Panc1 (cell line): Measurements from ENCODE around the gene ZFR2. TPM values are rescaled to one million over a fixed set of nuclear protein-coding genes. Genes with fewer than 3 reads are reported as not detected.

Experiments
- ATAC-seq: fragments of 200-7000 bp; cut with Tn5 transposase; 2 replicates; pipeline ENCODE4 v1.9.1; 2020; ENCODE audit warnings: mild to moderate bottlenecking, moderate library complexity
- BruUV-seq: library from RNA; stranded (reverse); fragments of 400-500 nt; replicated peaks from 2 replicates; lab custom pipeline; 2021; lab: Mats Ljungman, UMichigan
- CTCF ChIA-PET: fragments of 300-600 bp; sonication (Branson Sonifier 250); formaldehyde crosslinking; loops from one replicate; lab custom pipeline; 2022; ENCODE audit warnings: antibody characterized with exemption; lab: Charles Lee
- POLR2A ChIA-PET: fragments of 300-600 bp; sonication (Branson Sonifier 250); formaldehyde crosslinking; loops from one replicate; lab custom pipeline; 2022; ENCODE audit warnings: antibody characterized with exemption; lab: Charles Lee
- DNase-seq: peaks from one replicate; pipeline ENCODE4 v3.0.0-alpha.2; 2010; ENCODE audit warnings: low read depth, low spot score
- H3K27ac ChIP-seq: 2 replicates; pipeline ENCODE4 v1.5.1; 2011; ENCODE audit warnings: mild to moderate bottlenecking, low read length, inconsistent platforms
- H3K27me3 ChIP-seq: fragments of 200-500 bp; sonication (Bioruptor generic); 2 replicates; pipeline ENCODE4 v1.6.0; 2014; ENCODE audit warnings: low read length, inconsistent platforms; ENCODE audit not compliant: control insufficient read depth, insufficient read depth
- H3K36me3 ChIP-seq: fragments of 200-500 bp; sonication (Bioruptor generic); 2 replicates; pipeline ENCODE4 v1.5.1; 2014; ENCODE audit warnings: inconsistent platforms, mild to moderate bottlenecking, low read length, moderate library complexity; ENCODE audit not compliant: control insufficient read depth, insufficient read depth
- H3K4me1 ChIP-seq: 2 replicates; pipeline ENCODE4 v1.5.1; 2011; ENCODE audit warnings: inconsistent platforms, mild to moderate bottlenecking, low read length, moderate library complexity; ENCODE audit not compliant: control insufficient read depth, insufficient read depth
- H3K4me3 ChIP-seq, 2 experiments: 2 replicates each; pipeline ENCODE4 v1.5.1; 2011 to 2012; ENCODE audit warnings: low read depth in 2 of 2, low read length in 2 of 2, mild to moderate bottlenecking in 2 of 2, inconsistent platforms in 1 of 2, moderate library complexity in 1 of 2
- H3K9me3 ChIP-seq: fragments of 200-500 bp; sonication (Bioruptor generic); 2 replicates; pipeline ENCODE4 v1.5.1; 2014; ENCODE audit warnings: low read depth, mild to moderate bottlenecking, inconsistent platforms, low read length, moderate library complexity; ENCODE audit not compliant: control insufficient read depth, insufficient read depth
- CTCF ChIP-seq: fragments of 450-650 bp; IDR thresholded peaks from 2 replicates; pipeline ENCODE4 v1.5.1; 2017; ENCODE audit warnings: mild to moderate bottlenecking
- POLR2AphosphoS5 ChIP-seq: IDR thresholded peaks from 2 replicates; pipeline ENCODE4 v1.6.1; 2012; ENCODE audit warnings: mild to moderate bottlenecking, low read depth, low read length, moderate library complexity
- REST ChIP-seq, 2 experiments: IDR thresholded peaks; 2 replicates each; pipeline ENCODE4 v1.6.1; 2011 to 2012; ENCODE audit warnings: low read depth in 2 of 2, control low read depth in 1 of 2, low read length in 1 of 2, mild to moderate bottlenecking in 1 of 2, moderate library complexity in 1 of 2; ENCODE audit not compliant: insufficient read depth in 1 of 2
- SIN3A ChIP-seq: IDR thresholded peaks from 2 replicates; pipeline ENCODE4 v1.6.1; 2012; ENCODE audit warnings: low read depth, mild to moderate bottlenecking, low read length, moderate library complexity, borderline replicate concordance; ENCODE audit not compliant: insufficient read depth
- TCF7L2 ChIP-seq: IDR thresholded peaks from 2 replicates; pipeline ENCODE4 v1.6.1; 2011; ENCODE audit warnings: mild to moderate bottlenecking, low read depth, low read length, inconsistent platforms
- in situ Hi-C: cut with HindIII; loops from 2 replicates; pipeline ENCODE4 v1.10.0; 2016; ENCODE audit warnings: low sequenced_read_pairs, low pct_unique_long_range_greater_than_20kb
- intact Hi-C: fragments of 100-400 bp; cut with micrococcal nuclease; formaldehyde crosslinking; loops from one replicate; pipeline ENCODE4 v1.10.0; 2022; ENCODE audit not compliant: unreplicated experiment
- total RNA-seq: library from RNA; stranded (reverse); gene quantifications from one replicate; pipeline ENCODE4 v1.2.1, GENCODE V29; 2021; ENCODE audit not compliant: unreplicated experiment

ZFR2 gene
- total RNA-seq, 1 experiment from 2014 or later: 0.74 TPM

GRCh38 chr19:3827306-3827705 lies 41.5 kb downstream of the ZFR2 start:
- Histone ChIP-seq H3K36me3 (no peaks in the 10 kb centered on the region), H3K27ac (no peak overlapping the region), H3K27me3 (no peaks in the 10 kb centered on the region), H3K9me3 (no peaks in the 10 kb centered on the region), H3K4me1 (no peaks in the 10 kb centered on the region), H3K4me3 (no peak overlapping the region)
- CTCF ChIA-PET: no interaction called here
- POLR2A ChIA-PET: no interaction called here
- TF ChIP-seq SIN3A (no peak), POLR2AphosphoS5 (no peak), CTCF (no peak), REST (IDR thresholded peaks at IDR 0.05; ENCODE audit: insufficient read depth in 1 of 2, low read depth in 2 of 2, low read length in 1 of 2) (no peak), TCF7L2 (no peak)
- no peak for ATAC-seq
- in situ Hi-C loops: no loop called here
- BruUV-seq: no TSS peak
- intact Hi-C loops: no loop called here
- no peak for DNase-seq

- DNase-seq (no peak), ATAC-seq (no peak)
- Histone ChIP-seq H3K9me3 (no peaks in the 10 kb centered on the region), H3K36me3 (no peaks in the 10 kb centered on the region), H3K27ac (no peak overlapping the region), H3K27me3 (no peaks in the 10 kb centered on the region), H3K4me1 (no peaks in the 10 kb centered on the region), H3K4me3 (no peak overlapping the region)
- POLR2A ChIA-PET: interaction anchor here (0.5 kb wide), 1 partner anchor 158 kb away, joined by 3 read pairs; no protein-coding TSS in a partner anchor
- intact Hi-C loops (no loop called here), in situ Hi-C loops (no loop called here)
- CTCF ChIA-PET: interaction anchor here (0.6 to 0.7 kb wide), 2 partner anchors 34 to 161 kb away, joined by 4 to 10 read pairs; no protein-coding TSS in a partner anchor
- TF ChIP-seq SIN3A (no peak), POLR2AphosphoS5 (no peak), TCF7L2 (no peak), REST (IDR thresholded peaks at IDR 0.05; ENCODE audit: insufficient read depth in 1 of 2, low read depth in 2 of 2, low read length in 1 of 2) (no peak), CTCF (no peak)
- BruUV-seq: no TSS peak
These were observed 42.7 kb downstream of the ZFR2 start for GRCh38 chr19:3826163-3826562.
